Measurements from ENCODE around the gene OR7D2.

GRCh38 chr19:9183000-9183399 lies 4.2 kb downstream of the OR7D2 start:
- TF ChIP-seq CTCF (IDR thresholded peaks at IDR 0.05; ENCODE audit: low read length) (no peak), EZH2 (IDR thresholded peaks at IDR 0.05; ENCODE audit: borderline replicate concordance, low read length) (no peak)

All from OCI-LY1 (cell line).